Panc1 (cell line): ENCODE measurements around the gene PUS1. TPM values are rescaled to one million over a fixed set of nuclear protein-coding genes. Genes with fewer than 3 reads are reported as not detected.
A peak's percentile ranks its signal among the peaks of the same experiment; 100 is the strongest.

Experiments used
- ATAC-seq: fragments of 200-7000 bp; cut with Tn5 transposase; 2 replicates; pipeline ENCODE4 v1.9.1; 2020; ENCODE audit warnings: mild to moderate bottlenecking, moderate library complexity
- BruUV-seq: library from RNA; stranded (reverse); fragments of 400-500 nt; replicated peaks from 2 replicates; lab custom pipeline; 2021; lab: Mats Ljungman, UMichigan
- CTCF ChIA-PET: fragments of 300-600 bp; sonication (Branson Sonifier 250); formaldehyde crosslinking; loops from one replicate; lab custom pipeline; 2022; ENCODE audit warnings: antibody characterized with exemption; lab: Charles Lee
- POLR2A ChIA-PET: fragments of 300-600 bp; sonication (Branson Sonifier 250); formaldehyde crosslinking; loops from one replicate; lab custom pipeline; 2022; ENCODE audit warnings: antibody characterized with exemption; lab: Charles Lee
- DNase-seq: peaks from one replicate; pipeline ENCODE4 v3.0.0-alpha.2; 2010; ENCODE audit warnings: low read depth, low spot score
- H3K27ac ChIP-seq: 2 replicates; pipeline ENCODE4 v1.5.1; 2011; ENCODE audit warnings: mild to moderate bottlenecking, low read length, inconsistent platforms
- H3K27me3 ChIP-seq: fragments of 200-500 bp; sonication (Bioruptor generic); 2 replicates; pipeline ENCODE4 v1.6.0; 2014; ENCODE audit warnings: low read length, inconsistent platforms; ENCODE audit not compliant: control insufficient read depth, insufficient read depth
- H3K36me3 ChIP-seq: fragments of 200-500 bp; sonication (Bioruptor generic); 2 replicates; pipeline ENCODE4 v1.5.1; 2014; ENCODE audit warnings: inconsistent platforms, mild to moderate bottlenecking, low read length, moderate library complexity; ENCODE audit not compliant: control insufficient read depth, insufficient read depth
- H3K4me1 ChIP-seq: 2 replicates; pipeline ENCODE4 v1.5.1; 2011; ENCODE audit warnings: inconsistent platforms, mild to moderate bottlenecking, low read length, moderate library complexity; ENCODE audit not compliant: control insufficient read depth, insufficient read depth
- H3K4me3 ChIP-seq, 2 experiments: 2 replicates each; pipeline ENCODE4 v1.5.1; 2011 to 2012; ENCODE audit warnings: low read depth in 2 of 2, low read length in 2 of 2, mild to moderate bottlenecking in 2 of 2, inconsistent platforms in 1 of 2, moderate library complexity in 1 of 2
- H3K9me3 ChIP-seq: fragments of 200-500 bp; sonication (Bioruptor generic); 2 replicates; pipeline ENCODE4 v1.5.1; 2014; ENCODE audit warnings: low read depth, mild to moderate bottlenecking, inconsistent platforms, low read length, moderate library complexity; ENCODE audit not compliant: control insufficient read depth, insufficient read depth
- POLR2AphosphoS5 ChIP-seq: IDR thresholded peaks from 2 replicates; pipeline ENCODE4 v1.6.1; 2012; ENCODE audit warnings: mild to moderate bottlenecking, low read depth, low read length, moderate library complexity
- SIN3A ChIP-seq: IDR thresholded peaks from 2 replicates; pipeline ENCODE4 v1.6.1; 2012; ENCODE audit warnings: low read depth, mild to moderate bottlenecking, low read length, moderate library complexity, borderline replicate concordance; ENCODE audit not compliant: insufficient read depth
- TCF7L2 ChIP-seq: IDR thresholded peaks from 2 replicates; pipeline ENCODE4 v1.6.1; 2011; ENCODE audit warnings: mild to moderate bottlenecking, low read depth, low read length, inconsistent platforms
- in situ Hi-C: cut with HindIII; loops from 2 replicates; pipeline ENCODE4 v1.10.0; 2016; ENCODE audit warnings: low sequenced_read_pairs, low pct_unique_long_range_greater_than_20kb
- intact Hi-C: fragments of 100-400 bp; cut with micrococcal nuclease; formaldehyde crosslinking; loops from one replicate; pipeline ENCODE4 v1.10.0; 2022; ENCODE audit not compliant: unreplicated experiment
- total RNA-seq: library from RNA; stranded (reverse); gene quantifications from one replicate; pipeline ENCODE4 v1.2.1, GENCODE V29; 2021; ENCODE audit not compliant: unreplicated experiment
- TF ChIP-seq, protein P1 (sequence below), 2 experiments: IDR thresholded peaks; 2 replicates each; pipeline ENCODE4 v1.6.1; 2011 to 2012; ENCODE audit warnings: low read depth in 2 of 2, control low read depth in 1 of 2, low read length in 1 of 2, mild to moderate bottlenecking in 1 of 2, moderate library complexity in 1 of 2; ENCODE audit not compliant: insufficient read depth in 1 of 2
- TF ChIP-seq, protein P2 (sequence below): fragments of 450-650 bp; IDR thresholded peaks from 2 replicates; pipeline ENCODE4 v1.5.1; 2017; ENCODE audit warnings: mild to moderate bottlenecking

Gene PUS1
- total RNA-seq, 1 experiment from 2014 or later = 108 TPM

DNA sequence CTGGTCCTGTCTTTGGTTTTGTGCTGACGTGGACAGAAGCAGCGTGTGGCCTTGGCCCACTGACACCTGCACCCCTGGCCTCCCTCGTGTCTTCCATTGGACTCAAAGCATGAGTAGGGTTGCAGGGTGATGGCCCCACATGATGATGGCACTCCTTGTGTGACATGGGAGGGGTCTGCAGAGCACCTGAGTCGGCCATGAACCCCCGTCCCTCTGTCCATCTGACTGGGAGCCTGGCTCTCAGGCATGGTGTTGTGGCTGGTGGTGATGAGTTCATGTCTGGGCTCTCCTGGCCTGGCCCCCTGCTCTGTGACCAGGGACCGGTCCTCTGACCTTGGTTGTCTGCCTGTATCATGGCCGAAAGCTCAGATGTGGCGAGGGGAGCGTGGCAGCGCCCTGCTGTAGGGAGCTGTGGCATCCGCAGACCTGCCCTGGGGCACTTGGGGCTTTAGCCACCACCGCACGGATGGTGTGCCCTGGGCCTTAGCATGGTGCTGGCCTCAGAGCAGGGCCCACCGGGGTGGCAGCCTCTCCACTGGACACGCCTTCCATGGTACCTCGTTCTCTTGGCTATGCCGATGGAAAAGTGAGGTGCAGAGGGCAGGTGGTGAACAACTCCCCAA is 17.9 kb upstream of the PUS1 start:
- in situ Hi-C loops = no loop called here

DNA sequence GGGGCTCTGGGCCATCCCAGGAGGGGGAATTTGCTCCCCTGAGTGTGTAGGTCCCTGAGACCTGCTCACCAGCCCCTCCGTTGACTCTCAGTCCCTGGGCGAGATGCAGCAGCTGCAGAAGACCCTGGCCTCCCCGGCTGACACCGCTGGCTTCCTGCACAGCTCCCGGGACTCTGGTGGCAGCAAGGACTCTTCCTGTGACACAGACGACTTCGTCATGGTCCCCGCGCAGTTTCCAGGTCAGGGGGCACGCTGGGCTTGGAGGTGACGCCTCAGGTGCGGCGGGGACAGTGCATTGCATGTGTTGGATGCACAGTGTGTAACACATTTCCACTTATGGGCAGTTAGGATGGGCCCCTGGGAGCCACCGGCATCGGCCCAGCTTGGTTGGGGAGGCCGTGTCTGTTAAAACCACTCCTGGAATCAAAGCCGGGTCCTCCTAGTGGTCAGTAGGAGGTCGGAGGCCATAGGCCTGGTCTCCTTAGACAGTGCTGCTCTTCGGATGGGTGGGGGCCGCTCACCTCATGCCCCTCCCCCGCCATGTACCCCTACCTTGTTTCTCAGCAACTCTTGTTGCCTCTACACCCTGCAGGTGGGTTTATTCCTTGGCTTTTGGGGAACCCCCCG is 17.1 kb upstream of the PUS1 start:
- TF ChIP-seq, protein P1, sequence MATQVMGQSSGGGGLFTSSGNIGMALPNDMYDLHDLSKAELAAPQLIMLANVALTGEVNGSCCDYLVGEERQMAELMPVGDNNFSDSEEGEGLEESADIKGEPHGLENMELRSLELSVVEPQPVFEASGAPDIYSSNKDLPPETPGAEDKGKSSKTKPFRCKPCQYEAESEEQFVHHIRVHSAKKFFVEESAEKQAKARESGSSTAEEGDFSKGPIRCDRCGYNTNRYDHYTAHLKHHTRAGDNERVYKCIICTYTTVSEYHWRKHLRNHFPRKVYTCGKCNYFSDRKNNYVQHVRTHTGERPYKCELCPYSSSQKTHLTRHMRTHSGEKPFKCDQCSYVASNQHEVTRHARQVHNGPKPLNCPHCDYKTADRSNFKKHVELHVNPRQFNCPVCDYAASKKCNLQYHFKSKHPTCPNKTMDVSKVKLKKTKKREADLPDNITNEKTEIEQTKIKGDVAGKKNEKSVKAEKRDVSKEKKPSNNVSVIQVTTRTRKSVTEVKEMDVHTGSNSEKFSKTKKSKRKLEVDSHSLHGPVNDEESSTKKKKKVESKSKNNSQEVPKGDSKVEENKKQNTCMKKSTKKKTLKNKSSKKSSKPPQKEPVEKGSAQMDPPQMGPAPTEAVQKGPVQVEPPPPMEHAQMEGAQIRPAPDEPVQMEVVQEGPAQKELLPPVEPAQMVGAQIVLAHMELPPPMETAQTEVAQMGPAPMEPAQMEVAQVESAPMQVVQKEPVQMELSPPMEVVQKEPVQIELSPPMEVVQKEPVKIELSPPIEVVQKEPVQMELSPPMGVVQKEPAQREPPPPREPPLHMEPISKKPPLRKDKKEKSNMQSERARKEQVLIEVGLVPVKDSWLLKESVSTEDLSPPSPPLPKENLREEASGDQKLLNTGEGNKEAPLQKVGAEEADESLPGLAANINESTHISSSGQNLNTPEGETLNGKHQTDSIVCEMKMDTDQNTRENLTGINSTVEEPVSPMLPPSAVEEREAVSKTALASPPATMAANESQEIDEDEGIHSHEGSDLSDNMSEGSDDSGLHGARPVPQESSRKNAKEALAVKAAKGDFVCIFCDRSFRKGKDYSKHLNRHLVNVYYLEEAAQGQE (IDR thresholded peaks at IDR 0.05; ENCODE audit: insufficient read depth in 1 of 2, low read depth in 2 of 2, low read length in 1 of 2) = no peak
- TF ChIP-seq TCF7L2 (no peak), SIN3A (no peak), POLR2AphosphoS5 (no peak)
- TF ChIP-seq, protein P2, sequence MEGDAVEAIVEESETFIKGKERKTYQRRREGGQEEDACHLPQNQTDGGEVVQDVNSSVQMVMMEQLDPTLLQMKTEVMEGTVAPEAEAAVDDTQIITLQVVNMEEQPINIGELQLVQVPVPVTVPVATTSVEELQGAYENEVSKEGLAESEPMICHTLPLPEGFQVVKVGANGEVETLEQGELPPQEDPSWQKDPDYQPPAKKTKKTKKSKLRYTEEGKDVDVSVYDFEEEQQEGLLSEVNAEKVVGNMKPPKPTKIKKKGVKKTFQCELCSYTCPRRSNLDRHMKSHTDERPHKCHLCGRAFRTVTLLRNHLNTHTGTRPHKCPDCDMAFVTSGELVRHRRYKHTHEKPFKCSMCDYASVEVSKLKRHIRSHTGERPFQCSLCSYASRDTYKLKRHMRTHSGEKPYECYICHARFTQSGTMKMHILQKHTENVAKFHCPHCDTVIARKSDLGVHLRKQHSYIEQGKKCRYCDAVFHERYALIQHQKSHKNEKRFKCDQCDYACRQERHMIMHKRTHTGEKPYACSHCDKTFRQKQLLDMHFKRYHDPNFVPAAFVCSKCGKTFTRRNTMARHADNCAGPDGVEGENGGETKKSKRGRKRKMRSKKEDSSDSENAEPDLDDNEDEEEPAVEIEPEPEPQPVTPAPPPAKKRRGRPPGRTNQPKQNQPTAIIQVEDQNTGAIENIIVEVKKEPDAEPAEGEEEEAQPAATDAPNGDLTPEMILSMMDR = no peak
- no TSS peak for BruUV-seq
- Histone ChIP-seq H3K36me3 (no peaks in the 10 kb centered on the region), H3K9me3 (no peaks in the 10 kb centered on the region), H3K27me3 (no peaks in the 10 kb centered on the region), H3K27ac (0 out of 2 replicates have a peak overlapping the region, but pooled peaks have one; percentile 23), H3K4me3 (no peak overlapping the region), H3K4me1 (peaks cover 9% of the 10 kb centered on the region)
- CTCF ChIA-PET = no interaction called here
- intact Hi-C loops (no loop called here), in situ Hi-C loops (no loop called here)
- POLR2A ChIA-PET = interaction anchor here (0.6 kb wide), 1 partner anchor 47 kb away, joined by 3 read pairs; no protein-coding TSS in a partner anchor
- ATAC-seq (peak; percentile 32), DNase-seq (no peak)

More for the DNA sequence above, 17.9 kb upstream of the PUS1 start:
- Histone ChIP-seq H3K4me3 (no peak overlapping the region), H3K27me3 (no peaks in the 10 kb centered on the region), H3K27ac (no peak overlapping the region), H3K4me1 (peaks cover 9% of the 10 kb centered on the region), H3K9me3 (no peaks in the 10 kb centered on the region), H3K36me3 (no peaks in the 10 kb centered on the region)
- ChIA-PET POLR2A (no interaction called here), CTCF (no interaction called here)
- TF ChIP-seq, protein P1 (IDR thresholded peaks at IDR 0.05; ENCODE audit: insufficient read depth in 1 of 2, low read depth in 2 of 2, low read length in 1 of 2) = no peak
- TF ChIP-seq, protein P2 = no peak
- TF ChIP-seq TCF7L2 = no peak
- TF ChIP-seq POLR2AphosphoS5 = no peak
- no peak for TF ChIP-seq SIN3A
- no TSS peak for BruUV-seq
- ATAC-seq = no peak
- no peak for DNase-seq
- intact Hi-C loops = no loop called here
